ENCODE results near the gene TRIO.
A peak's percentile ranks its signal among the peaks of the same experiment; 100 is the strongest.

TRIO gene

DNA sequence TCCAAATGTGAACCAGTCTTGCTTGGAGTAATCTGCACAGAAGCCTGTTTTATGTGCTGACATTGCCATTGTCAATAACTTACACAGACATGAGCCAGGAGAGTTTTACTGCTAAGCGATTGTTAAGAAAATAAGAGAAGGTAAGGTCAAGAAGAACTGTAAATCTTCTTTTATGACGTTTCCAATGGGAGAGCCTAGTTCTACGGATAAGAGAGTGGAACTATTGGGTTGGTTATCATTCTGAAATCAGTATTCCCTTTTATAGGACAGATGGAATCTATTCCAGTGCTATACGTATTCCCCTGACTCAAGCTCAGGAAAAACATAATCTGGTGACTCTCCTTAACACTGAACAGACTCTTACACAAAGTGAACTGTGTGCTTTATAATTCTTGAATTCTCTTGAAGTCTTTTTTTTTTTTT, 300.5 kb downstream of the TRIO start:
- H3K4me3 ChIP-seq (ENCODE audit: control insufficient read depth, low read depth, low read length): peak overlapping the region; percentile 97
- peak; percentile 67 for DNase-seq (ENCODE audit: low read depth)
- no peak for TF ChIP-seq CTCF (conservative IDR thresholded peaks at IDR 0.05; ENCODE audit: control insufficient read depth, insufficient read depth, low read depth, low read length)

GRCh38 chr5:14444161-14444560, 301.0 kb downstream of the TRIO start:
- TF ChIP-seq CTCF (conservative IDR thresholded peaks at IDR 0.05; ENCODE audit: control insufficient read depth, insufficient read depth, low read depth, low read length): no peak
- DNase-seq (ENCODE audit: low read depth): no peak
- peak overlapping the region; percentile 97 for H3K4me3 ChIP-seq (ENCODE audit: control insufficient read depth, low read depth, low read length)

DNA sequence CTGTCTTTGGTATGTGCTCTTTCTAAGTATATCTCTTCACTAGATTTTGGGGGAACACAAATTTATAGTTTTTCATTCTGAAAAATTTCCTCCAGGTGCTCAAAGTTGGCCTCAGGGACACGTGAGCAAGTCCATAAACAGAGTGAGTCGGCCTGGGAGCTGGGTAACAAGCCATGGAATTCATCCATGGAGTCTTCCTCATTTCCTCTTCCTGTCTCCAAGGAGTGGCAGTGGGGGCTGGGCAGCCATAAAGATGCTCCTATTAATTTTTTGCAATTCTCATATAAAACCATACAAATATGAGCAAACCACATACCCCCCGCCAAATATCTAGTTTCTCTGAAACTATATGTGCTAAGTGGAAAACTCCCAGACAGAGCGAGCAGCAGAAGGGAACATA, 301.9 kb downstream of the TRIO start:
- DNase-seq (ENCODE audit: low read depth): peak; percentile 85
- peak overlapping the region; percentile 97 for H3K4me3 ChIP-seq (ENCODE audit: control insufficient read depth, low read depth, low read length)
- TF ChIP-seq CTCF (conservative IDR thresholded peaks at IDR 0.05; ENCODE audit: control insufficient read depth, insufficient read depth, low read depth, low read length): no peak

GRCh38 chr5:14445576-14446290, 302.6 kb downstream of the TRIO start:
- DNase-seq (ENCODE audit: low read depth): peak; percentile 73
- peak overlapping the region; percentile 97 for H3K4me3 ChIP-seq (ENCODE audit: control insufficient read depth, low read depth, low read length)
- TF ChIP-seq CTCF (conservative IDR thresholded peaks at IDR 0.05; ENCODE audit: control insufficient read depth, insufficient read depth, low read depth, low read length): no peak

GRCh38 chr5:14447958-14448911, 305.1 kb downstream of the TRIO start:
- H3K4me3 ChIP-seq (ENCODE audit: control insufficient read depth, low read depth, low read length): no peak overlapping the region
- DNase-seq (ENCODE audit: low read depth): peak; percentile 75
- no peak for TF ChIP-seq CTCF (conservative IDR thresholded peaks at IDR 0.05; ENCODE audit: control insufficient read depth, insufficient read depth, low read depth, low read length)

DNA sequence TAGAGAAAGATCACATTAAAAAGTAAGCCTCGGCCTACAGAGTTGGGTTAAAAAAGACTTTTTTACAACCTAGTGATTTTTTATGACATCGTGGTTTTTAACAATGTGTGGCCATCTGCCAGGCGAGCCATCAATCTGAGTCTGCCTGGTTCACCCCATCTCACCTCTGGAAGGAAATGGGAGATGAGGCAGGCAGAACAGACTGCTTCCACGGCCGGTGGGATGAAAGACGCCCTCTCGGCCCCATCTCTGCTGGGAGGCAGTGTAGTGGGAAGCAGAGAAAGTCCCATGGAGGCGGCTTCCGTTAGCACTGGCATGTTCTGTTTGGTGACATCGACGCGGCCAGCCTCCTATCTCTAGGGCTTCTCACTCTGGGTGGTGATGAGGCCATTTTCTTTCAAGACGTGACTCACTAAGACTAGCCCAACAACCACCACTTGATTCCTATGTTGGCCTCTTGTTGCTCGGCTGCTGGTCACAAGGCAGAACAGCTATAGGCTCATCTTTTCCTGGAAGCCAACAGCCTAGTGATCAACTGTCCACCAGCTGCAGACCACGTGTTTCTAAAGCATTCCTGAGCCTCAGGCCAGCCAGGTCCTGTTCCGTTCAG, 306.0 kb downstream of the TRIO start:
- H3K4me3 ChIP-seq (ENCODE audit: control insufficient read depth, low read depth, low read length): no peak overlapping the region
- peak; percentile 99 for DNase-seq (ENCODE audit: low read depth)
- no peak for TF ChIP-seq CTCF (conservative IDR thresholded peaks at IDR 0.05; ENCODE audit: control insufficient read depth, insufficient read depth, low read depth, low read length)

All from fibroblast of mammary gland (primary cell).